H1 (cell line): Measurements from ENCODE around the gene GABRB2. TPM values are rescaled to one million over a fixed set of nuclear protein-coding genes. Genes with fewer than 3 reads are reported as not detected.

ENCODE experiments used
- CTCF ChIA-PET: fragments of 300-600 bp; sonication (Branson Sonifier 250); formaldehyde crosslinking; loops from one replicate; lab custom pipeline; 2021; ENCODE audit not compliant: partially characterized antibody; lab: Charles Lee
- POLR2A ChIA-PET: fragments of 300-600 bp; sonication (Branson Sonifier 250); formaldehyde crosslinking; loops from one replicate; lab custom pipeline; 2021; ENCODE audit warnings: inconsistent platforms; ENCODE audit not compliant: partially characterized antibody; lab: Charles Lee
- DNase-seq, 2 experiments: peaks; one replicate each; pipeline versions ENCODE4 v3.0.0 to v3.0.0-alpha.2; 2010 to 2022; ENCODE audit warnings: low spot score in 2 of 2, low read depth in 1 of 2, mixed read lengths in 1 of 2
- FAIRE-seq: peaks from 2 replicates; lab custom pipeline; 2011; peaks lifted over from hg19 to GRCh38; lab: Jason Lieb, UNC
- H2AFZ ChIP-seq: 2 replicates; pipeline ENCODE4 v1.8.1; 2012; ENCODE audit warnings: low read length, inconsistent platforms
- H2AK5ac ChIP-seq: 2 replicates; pipeline ENCODE4 v1.6.1; 2013; ENCODE audit warnings: low read depth, low read length
- H2BK120ac ChIP-seq: replicated peaks from 2 replicates; pipeline ENCODE3; 2013; ENCODE audit warnings: low read depth, low read length, inconsistent platforms
- H2BK12ac ChIP-seq: 2 replicates; pipeline ENCODE4 v1.6.1; 2013; ENCODE audit warnings: low read depth, low read length
- H2BK15ac ChIP-seq: 2 replicates; pipeline ENCODE4 v1.6.1; 2013; ENCODE audit warnings: low read length
- H2BK20ac ChIP-seq: 2 replicates; pipeline ENCODE4 v1.6.1; 2013; ENCODE audit warnings: low read length
- H2BK5ac ChIP-seq: 2 replicates; pipeline ENCODE4 v1.6.1; 2013; ENCODE audit warnings: low read depth, low read length
- H3K14ac ChIP-seq: 2 replicates; pipeline ENCODE4 v1.6.1; 2013; ENCODE audit warnings: inconsistent platforms; ENCODE audit not compliant: insufficient read length
- H3K18ac ChIP-seq: 2 replicates; pipeline ENCODE4 v1.6.1; 2013; ENCODE audit warnings: low read length; ENCODE audit errors: extremely low read depth
- H3K23ac ChIP-seq: 2 replicates; pipeline ENCODE4 v1.6.1; 2013; ENCODE audit warnings: inconsistent platforms; ENCODE audit not compliant: insufficient read length
- H3K23me2 ChIP-seq: 2 replicates; pipeline ENCODE4 v1.6.1; 2013; ENCODE audit warnings: low read depth, low read length
- H3K27ac ChIP-seq: 2 replicates; pipeline ENCODE4 v1.6.1; 2011; ENCODE audit warnings: low read depth, low read length, inconsistent platforms
- H3K27me3 ChIP-seq, 4 experiments: replicated peaks in 1 of 4; 1 replicate in 1 of 4; 2 replicates in 3 of 4; pipeline versions ENCODE4 v1.6.1 to v1.8.1; 2011 to 2013; ENCODE audit warnings: low read length in 3 of 4, mild to moderate bottlenecking in 3 of 4, inconsistent platforms in 2 of 4, mixed read lengths in 2 of 4, moderate library complexity in 1 of 4; ENCODE audit not compliant: control insufficient read depth in 3 of 4, insufficient read depth in 3 of 4; ENCODE audit errors: extremely low read depth in 1 of 4
- H3K36me3 ChIP-seq, 4 experiments: 2 replicates each; pipeline versions ENCODE4 v1.6.1 to v1.8.1; 2011 to 2013; ENCODE audit warnings: mild to moderate bottlenecking in 4 of 4, low read length in 3 of 4, moderate library complexity in 2 of 4, control low read depth in 1 of 4, inconsistent platforms in 1 of 4; ENCODE audit not compliant: insufficient read depth in 4 of 4, control insufficient read depth in 2 of 4
- H3K4ac ChIP-seq: replicated peaks from 2 replicates; pipeline ENCODE3; 2013; ENCODE audit warnings: low read length, low read depth, mixed read lengths, inconsistent platforms; ENCODE audit not compliant: insufficient read length
- H3K4me1 ChIP-seq, 4 experiments: replicated peaks in 1 of 4; 1 replicate in 1 of 4; 2 replicates in 3 of 4; pipeline versions ENCODE4 v1.6.1 to v1.8.1; 2011 to 2013; ENCODE audit warnings: low read length in 3 of 4, inconsistent platforms in 2 of 4, mixed read lengths in 1 of 4; ENCODE audit not compliant: insufficient read depth in 4 of 4, control insufficient read depth in 3 of 4
- H3K4me2 ChIP-seq, 2 experiments: 2 replicates each; pipeline versions ENCODE4 v1.6.1 to v1.8.1; 2011 to 2013; ENCODE audit warnings: low read depth in 2 of 2, low read length in 2 of 2, control low read depth in 1 of 2, inconsistent platforms in 1 of 2, mild to moderate bottlenecking in 1 of 2; ENCODE audit not compliant: insufficient read depth in 1 of 2
- H3K4me3 ChIP-seq, 4 experiments: fragments of 200-600, 300-600 bp in 1 of 4; sonication (generic), shearing (Covaris generic), sonication (Bioruptor Twin) in 1 of 4; 2 replicates each; pipeline versions ENCODE4 v1.5.1 to v1.8.1; 2011 to 2016; ENCODE audit warnings: low read length in 4 of 4, low read depth in 3 of 4, control low read depth in 2 of 4, inconsistent platforms in 2 of 4, mild to moderate bottlenecking in 2 of 4, mixed read lengths in 1 of 4, moderate library complexity in 1 of 4; ENCODE audit not compliant: insufficient read depth in 2 of 4; ENCODE audit errors: extremely low read depth in 1 of 4
- H3K56ac ChIP-seq: replicated peaks from 2 replicates; pipeline ENCODE3; 2013; ENCODE audit warnings: low read depth, mild to moderate bottlenecking, mixed read lengths, low read length, inconsistent platforms; ENCODE audit not compliant: insufficient read length
- H3K79me1 ChIP-seq: 2 replicates; pipeline ENCODE4 v1.6.1; 2013; ENCODE audit warnings: low read depth, low read length, control low read depth
- H3K79me2 ChIP-seq, 2 experiments: 2 replicates each; pipeline versions ENCODE4 v1.6.1 to v1.8.1; 2012 to 2013; ENCODE audit warnings: low read length in 2 of 2, mild to moderate bottlenecking in 2 of 2, inconsistent platforms in 1 of 2; ENCODE audit not compliant: insufficient read depth in 2 of 2, control insufficient read depth in 1 of 2
- H3K9ac ChIP-seq, 4 experiments: replicated peaks in 1 of 4; 1 replicate in 1 of 4; 2 replicates in 3 of 4; pipeline versions ENCODE4 v1.6.1 to v1.8.1; 2011 to 2013; ENCODE audit warnings: low read depth in 3 of 4, low read length in 3 of 4, control low read depth in 2 of 4, mild to moderate bottlenecking in 2 of 4, moderate library complexity in 2 of 4, inconsistent platforms in 1 of 4; ENCODE audit errors: extremely low read depth in 1 of 4
- H3K9me3 ChIP-seq, 2 experiments: 2 replicates each; pipeline versions ENCODE4 v1.6.1 to v1.8.1; 2012 to 2013; ENCODE audit warnings: mild to moderate bottlenecking in 2 of 2, moderate library complexity in 2 of 2, control low read depth in 1 of 2, inconsistent platforms in 1 of 2, low read depth in 1 of 2, low read length in 1 of 2, mixed read lengths in 1 of 2; ENCODE audit not compliant: insufficient read depth in 2 of 2
- H4K20me1 ChIP-seq, 2 experiments: replicated peaks in 1 of 2; 2 replicates each; pipeline versions ENCODE3 to v1.8.1; 2011 to 2013; ENCODE audit warnings: inconsistent platforms in 2 of 2, low read length in 2 of 2, mild to moderate bottlenecking in 1 of 2; ENCODE audit not compliant: insufficient read depth in 2 of 2, control insufficient read depth in 1 of 2
- H4K5ac ChIP-seq: 2 replicates; pipeline ENCODE4 v1.6.1; 2013; ENCODE audit warnings: low read length, low read depth, mixed read lengths, inconsistent platforms; ENCODE audit not compliant: insufficient read length
- H4K8ac ChIP-seq: 2 replicates; pipeline ENCODE4 v1.8.0; 2013; ENCODE audit warnings: mild to moderate bottlenecking, moderate library complexity, low read length, inconsistent platforms; ENCODE audit not compliant: insufficient read depth; ENCODE audit errors: extremely low read depth
- H4K91ac ChIP-seq: replicated peaks from 2 replicates; pipeline ENCODE3; 2013; ENCODE audit warnings: low read length, mixed read lengths, inconsistent platforms; ENCODE audit not compliant: insufficient read length
- EGR1 ChIP-seq: IDR thresholded peaks from 2 replicates; pipeline ENCODE4 v1.6.1; 2011; ENCODE audit warnings: low read depth, low read length, borderline replicate concordance
- FOSL1 ChIP-seq: IDR thresholded peaks from 2 replicates; pipeline ENCODE4 v1.6.1; 2011; ENCODE audit warnings: mild to moderate bottlenecking, low read depth, low read length, moderate library complexity; ENCODE audit not compliant: insufficient read depth
- NANOG ChIP-seq: IDR thresholded peaks from 2 replicates; pipeline ENCODE4 v1.6.1; 2011; ENCODE audit warnings: low read length, low read depth, mild to moderate bottlenecking, inconsistent platforms; ENCODE audit not compliant: insufficient read depth, poor library complexity, severe bottlenecking
- POLR2AphosphoS5 ChIP-seq: IDR thresholded peaks from 2 replicates; pipeline ENCODE4 v1.6.1; 2011; ENCODE audit warnings: low read depth, low read length
- RBBP5 ChIP-seq: IDR thresholded peaks from 2 replicates; pipeline ENCODE4 v1.7.1; 2012; ENCODE audit warnings: low read depth, mild to moderate bottlenecking, inconsistent platforms, low read length, moderate library complexity, borderline replicate concordance
- SIX5 ChIP-seq: IDR thresholded peaks from 2 replicates; pipeline ENCODE4 v1.6.1; 2011; ENCODE audit warnings: mild to moderate bottlenecking, low read depth, low read length
- SUZ12 ChIP-seq: fragments of 200-600 bp; sonication (generic); IDR thresholded peaks from 2 replicates; pipeline ENCODE4 v1.6.1; 2012; ENCODE audit warnings: mild to moderate bottlenecking, inconsistent platforms, low read length, moderate library complexity, mixed read lengths
- TBP ChIP-seq: IDR thresholded peaks from 2 replicates; pipeline ENCODE4 v1.6.1; 2011; ENCODE audit warnings: low read depth, low read length, improper control_type of control experiment
- WGBS, 2 experiments: shearing (Covaris generic) in 1 of 2; methylation state at CpG; one replicate each; pipeline versions ENCODE4 v1.1.6 to v1.1.7; 2013 to 2015; ENCODE audit warnings: low lambda C conversion rate in 2 of 2, mixed read lengths in 2 of 2, inconsistent platforms in 1 of 2, low coverage in 1 of 2, missing lambda C conversion rate in 1 of 2; ENCODE audit not compliant: insufficient replicate concordance in 2 of 2, insufficient coverage in 1 of 2, insufficient read length in 1 of 2; ENCODE audit errors: extremely low coverage in 1 of 2, missing lambda C conversion rate in 1 of 2; 5-methylcytosine and 5-hydroxymethylcytosine counted together
- polyA plus RNA-seq, 7 experiments: library from polyadenylated mRNA; depleted of rRNA in 3 of 7; stranded (reverse) in 5 of 7; unstranded in 2 of 7; fragments of >200 nt in 5 of 7; fragments of 200-250 nt in 2 of 7; gene quantifications; 1 replicate in 5 of 7; 2 replicates in 1 of 7; 4 replicates in 1 of 7; pipeline versions ENCODE4 v1.2.1 to v1.2.3, GENCODE V29; 2011 to 2013; ENCODE audit warnings: missing spikeins in 2 of 7, mixed read lengths in 2 of 7
- total RNA-seq: library from RNA; stranded (reverse); fragmentation: NEBNext Ultra II Directional; extraction: Animal tissue kit (Norgen Biotek cat#: 25700); gene quantifications from 2 replicates; pipeline ENCODE4 v1.2.1, GENCODE V29; 2021
- TF ChIP-seq, protein P1 (sequence below), 3 experiments: IDR thresholded peaks; 1 replicate in 2 of 3; 2 replicates in 1 of 3; pipeline versions ENCODE4 v1.5.1 to v1.6.1; 2011; ENCODE audit warnings: low read length in 3 of 3, mild to moderate bottlenecking in 3 of 3, inconsistent platforms in 2 of 3, low read depth in 1 of 3, moderate library complexity in 1 of 3; ENCODE audit not compliant: insufficient read depth in 1 of 3; ENCODE audit errors: control extremely low read depth in 1 of 3
- TF ChIP-seq, protein P2 (sequence below): IDR thresholded peaks from 2 replicates; pipeline ENCODE4 v1.6.1; 2011; ENCODE audit warnings: low read length, improper control_type of control experiment

The GABRB2 gene
- total and polyA plus RNA-seq, 2 of the 8 experiments (the other 6 are each of a cell fraction or from before 2014, with no cell fraction given) = 0.54 to 1.9 TPM

- CTCF ChIA-PET = interaction anchor here (0.8 to 0.9 kb wide), 2 partner anchors 13 to 119 kb away, joined by 3 read pairs; no protein-coding TSS in a partner anchor
- FAIRE-seq = no peak
- TF ChIP-seq NANOG (no peak), TBP (no peak), FOSL1 (no peak), SUZ12 (no peak), RBBP5 (no peak), POLR2AphosphoS5 (no peak), EGR1 (no peak), SIX5 (no peak)
- TF ChIP-seq, protein P1, sequence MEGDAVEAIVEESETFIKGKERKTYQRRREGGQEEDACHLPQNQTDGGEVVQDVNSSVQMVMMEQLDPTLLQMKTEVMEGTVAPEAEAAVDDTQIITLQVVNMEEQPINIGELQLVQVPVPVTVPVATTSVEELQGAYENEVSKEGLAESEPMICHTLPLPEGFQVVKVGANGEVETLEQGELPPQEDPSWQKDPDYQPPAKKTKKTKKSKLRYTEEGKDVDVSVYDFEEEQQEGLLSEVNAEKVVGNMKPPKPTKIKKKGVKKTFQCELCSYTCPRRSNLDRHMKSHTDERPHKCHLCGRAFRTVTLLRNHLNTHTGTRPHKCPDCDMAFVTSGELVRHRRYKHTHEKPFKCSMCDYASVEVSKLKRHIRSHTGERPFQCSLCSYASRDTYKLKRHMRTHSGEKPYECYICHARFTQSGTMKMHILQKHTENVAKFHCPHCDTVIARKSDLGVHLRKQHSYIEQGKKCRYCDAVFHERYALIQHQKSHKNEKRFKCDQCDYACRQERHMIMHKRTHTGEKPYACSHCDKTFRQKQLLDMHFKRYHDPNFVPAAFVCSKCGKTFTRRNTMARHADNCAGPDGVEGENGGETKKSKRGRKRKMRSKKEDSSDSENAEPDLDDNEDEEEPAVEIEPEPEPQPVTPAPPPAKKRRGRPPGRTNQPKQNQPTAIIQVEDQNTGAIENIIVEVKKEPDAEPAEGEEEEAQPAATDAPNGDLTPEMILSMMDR (IDR thresholded peaks at IDR 0.05; ENCODE audit: control extremely low read depth in 1 of 3, insufficient read depth in 1 of 3, low read depth in 1 of 3, low read length in 3 of 3) = no peak
- TF ChIP-seq, protein P2, sequence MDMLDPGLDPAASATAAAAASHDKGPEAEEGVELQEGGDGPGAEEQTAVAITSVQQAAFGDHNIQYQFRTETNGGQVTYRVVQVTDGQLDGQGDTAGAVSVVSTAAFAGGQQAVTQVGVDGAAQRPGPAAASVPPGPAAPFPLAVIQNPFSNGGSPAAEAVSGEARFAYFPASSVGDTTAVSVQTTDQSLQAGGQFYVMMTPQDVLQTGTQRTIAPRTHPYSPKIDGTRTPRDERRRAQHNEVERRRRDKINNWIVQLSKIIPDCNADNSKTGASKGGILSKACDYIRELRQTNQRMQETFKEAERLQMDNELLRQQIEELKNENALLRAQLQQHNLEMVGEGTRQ = no peak
Observed at GRCh38 chr5:161311146-161311708, 235.3 kb downstream of the GABRB2 start.

More at GRCh38 chr5:161311146-161311708, 235.3 kb downstream of the GABRB2 start:
- Histone ChIP-seq H4K8ac (no peak overlapping the region), H3K36me3 (no peaks in the 10 kb centered on the region), H2BK15ac (no peak overlapping the region), H3K4me3 (no peak overlapping the region), H2BK120ac (no peak overlapping the region), H4K91ac (no peak overlapping the region), H3K14ac (no peak overlapping the region), H3K18ac (no peak overlapping the region), H3K56ac (no peak overlapping the region), H3K4ac (no peak overlapping the region), H2AK5ac (no peak overlapping the region), H3K4me1 (no peaks in the 10 kb centered on the region), H4K5ac (no peak overlapping the region), H3K79me2 (no peaks in the 10 kb centered on the region), H2BK5ac (no peak overlapping the region), H3K27ac (no peak overlapping the region), H3K23ac (no peak overlapping the region), H3K27me3 (no peaks in the 10 kb centered on the region), H3K9me3 (no peaks in the 10 kb centered on the region), H2BK20ac (no peak overlapping the region), H3K79me1 (no peaks in the 10 kb centered on the region), H4K20me1 (no peaks in the 10 kb centered on the region), H3K4me2 (no peak overlapping the region), H3K9ac (no peak overlapping the region), H2BK12ac (no peak overlapping the region), H3K23me2 (no peaks in the 10 kb centered on the region), H2AFZ (no peak overlapping the region)
- POLR2A ChIA-PET = interaction anchor here (0.7 to 1.4 kb wide), 2 partner anchors 15 to 1703 kb away, joined by 3 to 5 read pairs; no protein-coding TSS in a partner anchor
- 95% methylated on average over 2 of the region's 2 CpGs; no CpG with 5 or more reads in 1 of the 2 experiments for WGBS, 2 experiments
- DNase-seq = no peak
